GM12864 (cell line): ENCODE measurements around the gene MICAL3.
"Not testable (repeated sequence)": the region's sequence is repeated elsewhere in the genome, so short reads cannot be mapped to it uniquely, and the experiment has no call there.

Experiments used
- DNase-seq: peaks from one replicate; pipeline ENCODE4 v3.0.0-alpha.2; 2011; ENCODE audit warnings: low read depth
- H3K4me3 ChIP-seq: 2 replicates; pipeline ENCODE4 v1.5.1; 2011; ENCODE audit warnings: mild to moderate bottlenecking, low read depth, low read length, control low read depth
- CTCF ChIP-seq: IDR thresholded peaks from 2 replicates; pipeline ENCODE4 v1.5.1; 2011; ENCODE audit warnings: low read depth, mild to moderate bottlenecking, moderate library complexity, low read length, control low read depth, inconsistent platforms; ENCODE audit errors: missing control alignments

Gene MICAL3

GRCh38 chr22:18064636-18065035 is 40.3 kb upstream of the MICAL3 start:
- no peak for TF ChIP-seq CTCF
- DNase-seq, result no peak
- no peak overlapping the region for H3K4me3 ChIP-seq

GRCh38 chr22:18063715-18064114 is 39.4 kb upstream of the MICAL3 start:
- not testable (repeated sequence) for H3K4me3 ChIP-seq, DNase-seq

- TF ChIP-seq CTCF, result no peak
- DNase-seq, result no peak
- no peak overlapping the region for H3K4me3 ChIP-seq
Measured at GRCh38 chr22:18063306-18063705, 38.9 kb upstream of the MICAL3 start.

GRCh38 chr22:18062421-18062820 is 38.1 kb upstream of the MICAL3 start:
- TF ChIP-seq CTCF, result no peak
- H3K4me3 ChIP-seq, result no peak overlapping the region
- no peak for DNase-seq

GRCh38 chr22:18060646-18061620 is 36.6 kb upstream of the MICAL3 start:
- no peak overlapping the region for H3K4me3 ChIP-seq
- no peak for DNase-seq
- TF ChIP-seq CTCF, result no peak

- no peak for TF ChIP-seq CTCF
- DNase-seq, result no peak
- H3K4me3 ChIP-seq, result no peak overlapping the region
Measured at GRCh38 chr22:18059991-18060390, 35.6 kb upstream of the MICAL3 start.

GRCh38 chr22:18059473-18059872 is 35.1 kb upstream of the MICAL3 start:
- no peak for DNase-seq
- TF ChIP-seq CTCF, result no peak
- no peak overlapping the region for H3K4me3 ChIP-seq
